ENCODE measurements around the gene TRAF4.

The TRAF4 gene

GRCh38 chr17:28763137-28763799, 19.5 kb downstream of the TRAF4 start:
- no peak for TF ChIP-seq GATA2 (IDR thresholded peaks at IDR 0.05; ENCODE audit: low read depth, low read length)
- no peak for TF ChIP-seq GATA3 (IDR thresholded peaks at IDR 0.05; ENCODE audit: low read depth, low read length)

- TF ChIP-seq GATA3 (IDR thresholded peaks at IDR 0.05; ENCODE audit: low read depth, low read length) = no peak
- TF ChIP-seq GATA2 (IDR thresholded peaks at IDR 0.05; ENCODE audit: low read depth, low read length) = no peak
Observed at GRCh38 chr17:28763804-28764266, 20.0 kb downstream of the TRAF4 start.

- TF ChIP-seq GATA3 (IDR thresholded peaks at IDR 0.05; ENCODE audit: low read depth, low read length) (no peak), GATA2 (IDR thresholded peaks at IDR 0.05; ENCODE audit: low read depth, low read length) (no peak)
Observed at GRCh38 chr17:28765038-28765437, 21.2 kb downstream of the TRAF4 start.

- no peak for TF ChIP-seq GATA3 (IDR thresholded peaks at IDR 0.05; ENCODE audit: low read depth, low read length)
- TF ChIP-seq GATA2 (IDR thresholded peaks at IDR 0.05; ENCODE audit: low read depth, low read length) = no peak
Observed at GRCh38 chr17:28773736-28774135, 29.9 kb downstream of the TRAF4 start.

GRCh38 chr17:28774206-28774605, 30.4 kb downstream of the TRAF4 start:
- TF ChIP-seq GATA3 (IDR thresholded peaks at IDR 0.05; ENCODE audit: low read depth, low read length) (no peak), GATA2 (IDR thresholded peaks at IDR 0.05; ENCODE audit: low read depth, low read length) (no peak)

GRCh38 chr17:28777178-28777577, 33.4 kb downstream of the TRAF4 start:
- TF ChIP-seq GATA2 (IDR thresholded peaks at IDR 0.05; ENCODE audit: low read depth, low read length) (no peak), GATA3 (IDR thresholded peaks at IDR 0.05; ENCODE audit: low read depth, low read length) (no peak)

- TF ChIP-seq GATA2 (IDR thresholded peaks at IDR 0.05; ENCODE audit: low read depth, low read length) (no peak), GATA3 (IDR thresholded peaks at IDR 0.05; ENCODE audit: low read depth, low read length) (no peak)
Observed at GRCh38 chr17:28783161-28783560, 39.4 kb downstream of the TRAF4 start.

- TF ChIP-seq GATA3 (IDR thresholded peaks at IDR 0.05; ENCODE audit: low read depth, low read length) = no peak
Observed at GRCh38 chr17:28788100-28788499, 44.3 kb downstream of the TRAF4 start.

GRCh38 chr17:28792877-28793661, 49.3 kb downstream of the TRAF4 start:
- TF ChIP-seq GATA2 (IDR thresholded peaks at IDR 0.05; ENCODE audit: low read depth, low read length) (no peak), GATA3 (IDR thresholded peaks at IDR 0.05; ENCODE audit: low read depth, low read length) (no peak)

- TF ChIP-seq GATA3 (IDR thresholded peaks at IDR 0.05; ENCODE audit: low read depth, low read length) (no peak), GATA2 (IDR thresholded peaks at IDR 0.05; ENCODE audit: low read depth, low read length) (no peak)
Observed at GRCh38 chr17:28796062-28796461, 52.3 kb downstream of the TRAF4 start.
